Measurements from ENCODE around the gene BCL11B.

Gene BCL11B

GRCh38 chr14:99155173-99156089 is 116.6 kb downstream of the BCL11B start:
- no peak for DNase-seq

DNA sequence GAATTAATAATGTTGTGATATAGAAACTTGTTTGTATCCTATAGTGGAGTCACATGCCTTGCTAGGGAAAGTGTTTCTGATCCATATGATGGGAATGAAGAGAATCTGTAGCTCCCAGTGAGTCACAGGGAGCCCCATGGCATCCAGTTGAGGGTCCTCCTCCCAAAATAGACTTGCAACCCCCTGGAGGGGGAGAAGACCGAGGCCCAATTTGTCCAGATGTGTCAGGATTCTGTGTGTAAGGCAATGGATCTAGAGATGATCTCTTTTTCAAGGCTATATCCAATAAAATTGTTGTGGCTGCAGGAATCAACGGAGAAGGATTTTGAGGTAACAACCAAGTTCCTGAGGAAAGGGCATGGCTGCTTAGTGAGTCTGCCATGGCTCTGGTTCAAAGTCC is 121.8 kb downstream of the BCL11B start:
- DNase-seq = no peak

GRCh38 chr14:99148861-99149610 is 123.0 kb downstream of the BCL11B start:
- DNase-seq = no peak

DNA sequence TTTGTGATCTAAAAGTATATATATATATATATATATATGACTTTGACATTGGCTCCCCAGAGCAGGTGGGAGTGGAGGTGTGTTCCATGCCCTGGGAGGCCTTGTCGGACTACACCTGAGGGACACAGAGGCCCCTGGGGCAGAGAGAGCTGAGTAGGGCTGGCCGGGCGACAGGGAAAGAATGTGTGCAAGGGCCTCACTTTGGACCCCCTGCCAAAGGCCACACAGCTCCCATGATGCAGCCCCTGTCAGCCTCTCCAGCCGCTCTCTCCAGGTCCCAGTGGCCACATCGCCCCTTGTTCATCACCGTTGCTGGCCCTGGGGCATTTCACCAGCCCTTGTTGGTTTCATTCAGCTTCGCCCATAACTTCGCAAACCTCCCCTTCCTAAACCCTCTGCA is 123.9 kb downstream of the BCL11B start:
- no peak for DNase-seq

- DNase-seq = no peak
Observed at GRCh38 chr14:99147366-99147740, 124.6 kb downstream of the BCL11B start.

GRCh38 chr14:99146616-99147365 is 125.2 kb downstream of the BCL11B start:
- no peak for DNase-seq

GRCh38 chr14:99145307-99145706 is 126.7 kb downstream of the BCL11B start:
- DNase-seq = no peak

GRCh38 chr14:99143793-99144192 is 128.2 kb downstream of the BCL11B start:
- no peak for DNase-seq

GRCh38 chr14:99143126-99143525 is 128.9 kb downstream of the BCL11B start:
- no peak for DNase-seq

- no peak for DNase-seq
Observed at GRCh38 chr14:99141236-99141635, 130.8 kb downstream of the BCL11B start.

- no peak for DNase-seq
Observed at GRCh38 chr14:99138999-99139865, 132.8 kb downstream of the BCL11B start.

DNA sequence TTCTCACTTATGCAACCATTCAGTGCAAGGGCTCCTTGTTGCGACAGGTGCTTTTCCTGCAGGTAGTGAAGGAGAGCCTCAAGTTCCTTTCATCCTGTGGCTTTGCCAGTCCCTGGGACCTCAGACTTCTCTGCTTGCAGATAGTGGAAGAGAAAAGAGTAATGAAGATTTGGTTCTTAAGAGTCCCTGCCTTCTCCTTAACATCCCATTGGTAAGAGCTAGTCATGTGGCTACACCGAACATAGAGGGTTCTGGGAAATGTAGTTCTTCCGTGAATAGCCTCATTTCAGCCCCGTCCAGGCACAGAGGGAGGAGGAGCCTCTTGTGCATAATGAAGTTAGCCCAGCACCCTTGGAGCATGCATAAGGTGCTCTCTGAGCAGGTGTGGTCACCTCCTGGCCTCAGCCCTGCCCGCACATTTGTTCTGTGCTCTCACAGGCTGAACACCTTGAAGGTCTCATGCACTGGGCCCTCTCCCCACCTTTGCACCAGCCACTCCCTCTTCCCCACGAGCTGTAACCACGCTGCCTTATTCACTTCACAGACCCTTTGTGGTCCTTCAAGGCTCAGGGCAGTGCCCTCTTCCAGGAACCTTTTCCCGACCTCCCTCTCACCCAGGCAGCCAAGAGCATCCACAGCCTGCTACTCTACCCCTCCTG is 134.0 kb downstream of the BCL11B start:
- no peak for DNase-seq

DNA sequence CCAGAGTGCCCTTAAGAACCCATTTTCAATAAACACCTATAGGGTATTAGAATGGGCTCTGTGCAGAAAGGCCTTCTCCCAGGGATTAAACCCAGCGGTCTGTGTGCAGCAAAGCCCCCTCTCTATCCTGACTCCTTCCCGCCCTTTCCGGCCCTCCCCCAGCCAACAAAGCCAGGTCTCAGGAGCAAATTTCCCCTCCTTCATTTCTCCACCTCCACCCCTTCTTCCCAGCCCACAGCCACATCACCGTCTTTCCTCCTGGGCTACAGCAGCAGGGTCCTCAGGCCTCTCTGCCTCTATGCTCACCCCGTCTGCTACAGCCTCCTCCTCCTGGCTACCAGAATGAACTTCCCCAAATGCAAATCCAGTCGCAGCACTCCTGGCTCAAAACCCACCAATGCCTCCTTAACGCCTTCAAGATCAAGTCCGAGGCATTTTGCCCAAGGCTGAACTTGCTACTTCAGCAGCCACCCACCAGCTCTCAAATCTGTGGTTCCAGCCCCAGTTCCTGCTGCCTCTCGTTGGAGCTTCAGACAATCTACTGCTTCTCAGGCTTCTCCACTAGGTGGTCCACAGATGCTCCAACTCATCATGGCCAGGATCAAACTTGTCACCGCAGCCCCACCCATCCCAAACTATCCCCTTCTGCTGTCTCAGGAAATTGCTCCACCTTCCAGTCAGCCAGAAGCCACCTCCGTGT is 134.8 kb downstream of the BCL11B start:
- no peak for DNase-seq

DNA sequence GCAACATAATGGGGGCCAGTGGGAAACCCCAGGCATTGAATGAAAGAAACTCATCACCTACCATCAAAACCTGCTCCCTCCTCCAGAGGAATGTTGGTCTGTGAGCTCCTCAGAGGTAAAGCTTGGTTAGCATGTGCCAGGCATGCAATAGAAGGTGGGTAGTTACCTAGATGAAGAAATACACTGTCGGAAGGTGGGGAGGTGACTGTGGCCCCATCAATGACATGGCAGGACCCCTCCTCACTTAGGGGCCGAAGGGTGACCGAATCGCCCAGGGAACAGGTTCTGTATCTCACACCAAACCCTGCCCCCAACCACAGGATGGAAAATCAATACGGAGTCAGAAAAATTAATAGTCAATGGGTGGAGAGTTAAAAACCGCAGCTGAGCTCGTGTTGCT is 135.6 kb downstream of the BCL11B start:
- DNase-seq = no peak

- no peak for DNase-seq
Observed at GRCh38 chr14:99136047-99136400, 136.0 kb downstream of the BCL11B start.

DNA sequence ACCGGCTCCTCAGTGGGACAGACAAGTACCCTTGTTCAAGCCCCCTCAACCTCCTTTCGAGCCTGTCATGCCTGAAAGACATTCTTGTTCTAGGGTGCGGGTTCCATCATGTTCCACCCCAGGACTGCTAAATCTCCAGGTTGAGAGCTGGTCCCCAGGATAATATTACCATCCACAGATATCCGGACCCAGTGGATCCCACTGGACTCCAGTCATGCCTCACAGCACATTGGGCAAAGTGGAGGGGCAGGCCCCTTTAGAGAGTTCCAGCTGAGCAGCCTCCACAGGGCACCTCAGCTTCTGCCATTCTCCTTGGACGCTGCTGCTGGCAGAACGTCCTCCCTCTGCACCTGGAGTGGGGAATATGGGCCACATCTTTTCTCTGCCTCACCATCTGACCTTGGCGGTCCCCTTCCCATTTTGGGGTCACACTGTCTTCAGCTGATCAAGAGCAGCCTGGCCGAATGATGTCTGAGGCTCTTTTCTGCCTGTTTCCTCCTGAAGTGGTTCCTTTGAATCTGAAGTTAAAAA is 137.4 kb downstream of the BCL11B start:
- DNase-seq = no peak

- no peak for DNase-seq
Observed at GRCh38 chr14:99133636-99134515, 138.1 kb downstream of the BCL11B start.

- DNase-seq = no peak
Observed at GRCh38 chr14:99132821-99133635, 139.0 kb downstream of the BCL11B start.

DNA sequence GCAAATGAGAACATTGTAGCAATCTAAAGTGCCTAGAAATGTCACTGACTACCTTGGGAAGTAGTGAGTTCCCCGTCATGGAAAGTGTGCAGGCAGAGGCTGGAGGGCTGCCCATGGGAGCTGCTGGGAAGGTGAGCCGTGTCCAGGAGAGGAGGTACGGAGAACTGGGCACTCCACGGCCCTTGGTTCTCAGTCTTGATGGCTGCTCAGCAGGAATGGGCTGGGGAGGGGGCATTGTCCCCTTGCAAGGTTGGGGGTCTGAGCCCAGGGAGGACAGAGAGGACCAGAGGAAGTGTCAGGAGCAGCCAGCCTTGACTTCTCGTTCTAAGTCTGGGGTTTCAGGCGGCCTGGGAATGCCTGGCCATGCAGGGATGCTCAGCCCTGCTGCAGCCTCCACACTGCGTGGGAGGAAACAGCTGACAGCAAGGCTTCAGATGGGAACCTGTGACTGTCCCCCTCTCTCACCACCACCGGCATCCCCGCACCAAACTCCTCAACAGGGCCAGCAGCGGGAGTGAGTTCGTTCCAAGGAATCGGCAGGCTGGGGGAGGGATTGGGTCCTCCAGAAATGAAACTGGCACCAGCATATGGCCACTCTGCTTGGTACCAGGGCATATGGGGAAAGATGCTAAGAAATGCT is 140.2 kb downstream of the BCL11B start:
- DNase-seq = no peak

All from NCI-H774 (cell line).